ENCODE data around the gene ROPN1L.

Gene ROPN1L

GRCh38 chr5:10423022-10423421 lies 18.7 kb upstream of the ROPN1L start:
- Histone ChIP-seq H4K20me1 (ENCODE audit: insufficient read depth, low read length, poor library complexity, severe bottlenecking) (no peaks in the 10 kb centered on the region), H3K79me2 (ENCODE audit: insufficient read depth, low read length) (no peaks in the 10 kb centered on the region), H2AFZ (ENCODE audit: low read length) (no peak overlapping the region), H3F3A (ENCODE audit: low read depth) (no peaks in the 10 kb centered on the region), H3K4me3 (ENCODE audit: low read length, poor library complexity, severe bottlenecking) (no peak overlapping the region), H3K36me3 (ENCODE audit: insufficient read depth, low read length) (peaks cover 90% of the 10 kb centered on the region), H3K4me2 (ENCODE audit: low read depth, low read length, poor library complexity, severe bottlenecking) (peak overlapping the region; percentile 20), H3K9me2 (replicated peaks; ENCODE audit: low read depth, low read length) (no peaks in the 10 kb centered on the region), H3K4me1 (ENCODE audit: insufficient read depth, low read length, poor library complexity, severe bottlenecking) (peaks cover 12% of the 10 kb centered on the region), H3K9ac (ENCODE audit: low read depth, low read length, poor library complexity, severe bottlenecking) (no peak overlapping the region), H3K9me3 (ENCODE audit: insufficient read depth, low read depth, low read length) (no peaks in the 10 kb centered on the region), H3K27me3 (ENCODE audit: insufficient read depth, low read length, poor library complexity, severe bottlenecking) (no peaks in the 10 kb centered on the region)
- TF ChIP-seq EZH2phosphoT487 (IDR thresholded peaks at IDR 0.05; ENCODE audit: borderline replicate concordance): no peak
- TF ChIP-seq CTCF (conservative IDR thresholded peaks at IDR 0.05; ENCODE audit: low read length): no peak

GRCh38 chr5:10424124-10424731 lies 17.5 kb upstream of the ROPN1L start:
- no peaks in the 10 kb centered on the region for H3K27me3 ChIP-seq (ENCODE audit: insufficient read depth, low read length, poor library complexity, severe bottlenecking)
- no peak overlapping the region for H3K9ac ChIP-seq (ENCODE audit: low read depth, low read length, poor library complexity, severe bottlenecking)
- H3K9me2 ChIP-seq (replicated peaks; ENCODE audit: low read depth, low read length): no peaks in the 10 kb centered on the region
- no peak overlapping the region for H3K4me2 ChIP-seq (ENCODE audit: low read depth, low read length, poor library complexity, severe bottlenecking)
- H2AFZ ChIP-seq (ENCODE audit: low read length): no peak overlapping the region
- peaks cover 12% of the 10 kb centered on the region for H3K4me1 ChIP-seq (ENCODE audit: insufficient read depth, low read length, poor library complexity, severe bottlenecking)
- TF ChIP-seq CTCF (conservative IDR thresholded peaks at IDR 0.05; ENCODE audit: low read length) (peak; percentile 71), EZH2phosphoT487 (IDR thresholded peaks at IDR 0.05; ENCODE audit: borderline replicate concordance) (no peak)
- H3F3A ChIP-seq (ENCODE audit: low read depth): no peaks in the 10 kb centered on the region
- H3K9me3 ChIP-seq (ENCODE audit: insufficient read depth, low read depth, low read length): no peaks in the 10 kb centered on the region
- no peaks in the 10 kb centered on the region for H3K79me2 ChIP-seq (ENCODE audit: insufficient read depth, low read length)
- H4K20me1 ChIP-seq (ENCODE audit: insufficient read depth, low read length, poor library complexity, severe bottlenecking): no peaks in the 10 kb centered on the region
- H3K36me3 ChIP-seq (ENCODE audit: insufficient read depth, low read length): peaks cover 85% of the 10 kb centered on the region
- no peak overlapping the region for H3K4me3 ChIP-seq (ENCODE audit: low read length, poor library complexity, severe bottlenecking)

- Histone ChIP-seq H3K9me3 (ENCODE audit: insufficient read depth, low read depth, low read length) (no peaks in the 10 kb centered on the region), H3K4me3 (ENCODE audit: low read length, poor library complexity, severe bottlenecking) (no peak overlapping the region), H3K27me3 (ENCODE audit: insufficient read depth, low read length, poor library complexity, severe bottlenecking) (no peaks in the 10 kb centered on the region), H3K36me3 (ENCODE audit: insufficient read depth, low read length) (peaks cover 81% of the 10 kb centered on the region), H3K9ac (ENCODE audit: low read depth, low read length, poor library complexity, severe bottlenecking) (no peak overlapping the region), H2AFZ (ENCODE audit: low read length) (no peak overlapping the region), H3K79me2 (ENCODE audit: insufficient read depth, low read length) (no peaks in the 10 kb centered on the region), H3K4me1 (ENCODE audit: insufficient read depth, low read length, poor library complexity, severe bottlenecking) (peaks cover 12% of the 10 kb centered on the region), H3F3A (ENCODE audit: low read depth) (no peaks in the 10 kb centered on the region), H3K4me2 (ENCODE audit: low read depth, low read length, poor library complexity, severe bottlenecking) (no peak overlapping the region), H4K20me1 (ENCODE audit: insufficient read depth, low read length, poor library complexity, severe bottlenecking) (no peaks in the 10 kb centered on the region), H3K9me2 (replicated peaks; ENCODE audit: low read depth, low read length) (no peaks in the 10 kb centered on the region)
- TF ChIP-seq EZH2phosphoT487 (IDR thresholded peaks at IDR 0.05; ENCODE audit: borderline replicate concordance) (no peak), CTCF (conservative IDR thresholded peaks at IDR 0.05; ENCODE audit: low read length) (no peak)
Observed at GRCh38 chr5:10427201-10427600, 14.5 kb upstream of the ROPN1L start.
